NB4 (cell line): ENCODE data around the gene ATP5MK.
"Not testable (repeated sequence)": the region's sequence is repeated elsewhere in the genome, so short reads cannot be mapped to it uniquely, and the experiment has no call there.

Source experiments
- POLR2A ChIP-seq: IDR thresholded peaks from 2 replicates; pipeline ENCODE4 v1.6.1; 2011; ENCODE audit warnings: mild to moderate bottlenecking; ENCODE audit not compliant: insufficient read length; ENCODE audit errors: extremely low read depth
- TF ChIP-seq, protein P1 (sequence below): IDR thresholded peaks from one replicate; pipeline ENCODE4 v1.5.1; 2012; ENCODE audit warnings: low read depth, low read length

- TF ChIP-seq, protein P1, sequence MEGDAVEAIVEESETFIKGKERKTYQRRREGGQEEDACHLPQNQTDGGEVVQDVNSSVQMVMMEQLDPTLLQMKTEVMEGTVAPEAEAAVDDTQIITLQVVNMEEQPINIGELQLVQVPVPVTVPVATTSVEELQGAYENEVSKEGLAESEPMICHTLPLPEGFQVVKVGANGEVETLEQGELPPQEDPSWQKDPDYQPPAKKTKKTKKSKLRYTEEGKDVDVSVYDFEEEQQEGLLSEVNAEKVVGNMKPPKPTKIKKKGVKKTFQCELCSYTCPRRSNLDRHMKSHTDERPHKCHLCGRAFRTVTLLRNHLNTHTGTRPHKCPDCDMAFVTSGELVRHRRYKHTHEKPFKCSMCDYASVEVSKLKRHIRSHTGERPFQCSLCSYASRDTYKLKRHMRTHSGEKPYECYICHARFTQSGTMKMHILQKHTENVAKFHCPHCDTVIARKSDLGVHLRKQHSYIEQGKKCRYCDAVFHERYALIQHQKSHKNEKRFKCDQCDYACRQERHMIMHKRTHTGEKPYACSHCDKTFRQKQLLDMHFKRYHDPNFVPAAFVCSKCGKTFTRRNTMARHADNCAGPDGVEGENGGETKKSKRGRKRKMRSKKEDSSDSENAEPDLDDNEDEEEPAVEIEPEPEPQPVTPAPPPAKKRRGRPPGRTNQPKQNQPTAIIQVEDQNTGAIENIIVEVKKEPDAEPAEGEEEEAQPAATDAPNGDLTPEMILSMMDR: not testable (repeated sequence)
- not testable (repeated sequence) for TF ChIP-seq POLR2A
Observed at GRCh38 chr10:103359493-103359892, 36.8 kb downstream of the ATP5MK start.
